ENCODE data around the gene SNX11.
"Not testable (repeated sequence)": the region's sequence is repeated elsewhere in the genome, so short reads cannot be mapped to it uniquely, and the experiment has no call there.

The SNX11 gene

GRCh38 chr17:48107137-48108055 lies at the start of gene SNX11:
SNX11 (plus strand) TSS chr17:48107766; CDS start chr17:48112044, 4,278 bp downstream.
- peak; percentile 91 for DNase-seq

- DNase-seq: no peak
Measured at GRCh38 chr17:48058393-48059124, 49.0 kb upstream of the SNX11 start.

- no peak for DNase-seq
Measured at GRCh38 chr17:48059125-48059668, 48.4 kb upstream of the SNX11 start.

GRCh38 chr17:48060249-48060648 lies 47.3 kb upstream of the SNX11 start:
- DNase-seq: peak; percentile 36

- no peak for DNase-seq
Measured at GRCh38 chr17:48062273-48062672, 45.3 kb upstream of the SNX11 start.

GRCh38 chr17:48064638-48065037 lies 42.9 kb upstream of the SNX11 start:
- DNase-seq: no peak

- no peak for DNase-seq
Measured at GRCh38 chr17:48066192-48066591, 41.4 kb upstream of the SNX11 start.

GRCh38 chr17:48066656-48067055 lies 40.9 kb upstream of the SNX11 start:
- DNase-seq: no peak

- DNase-seq: no peak
Measured at GRCh38 chr17:48067245-48067644, 40.3 kb upstream of the SNX11 start.

- DNase-seq: not testable (repeated sequence)
Measured at GRCh38 chr17:48067808-48068207, 39.8 kb upstream of the SNX11 start.

- DNase-seq: no peak
Measured at GRCh38 chr17:48068491-48068961, 39.0 kb upstream of the SNX11 start.

- DNase-seq: no peak
Measured at GRCh38 chr17:48070195-48070594, 37.4 kb upstream of the SNX11 start.

- no peak for DNase-seq
Measured at GRCh38 chr17:48071654-48072053, 35.9 kb upstream of the SNX11 start.

- DNase-seq: not testable (repeated sequence)
Measured at GRCh38 chr17:48072811-48073210, 34.8 kb upstream of the SNX11 start.

- DNase-seq: not testable (repeated sequence)
Measured at GRCh38 chr17:48073566-48074094, 33.9 kb upstream of the SNX11 start.

GRCh38 chr17:48074322-48075081 lies 33.1 kb upstream of the SNX11 start:
- DNase-seq: peak; percentile 87

- not testable (repeated sequence) for DNase-seq
Measured at GRCh38 chr17:48077152-48077551, 30.4 kb upstream of the SNX11 start.

GRCh38 chr17:48081858-48082257 lies 25.7 kb upstream of the SNX11 start:
- no peak for DNase-seq

GRCh38 chr17:48084932-48085331 lies 22.6 kb upstream of the SNX11 start:
- DNase-seq: no peak

- no peak for DNase-seq
Measured at GRCh38 chr17:48093341-48094045, 14.1 kb upstream of the SNX11 start.

- DNase-seq: no peak
Measured at GRCh38 chr17:48095611-48096010, 12.0 kb upstream of the SNX11 start.

GRCh38 chr17:48100160-48100559 lies 7.4 kb upstream of the SNX11 start:
- DNase-seq: no peak
